IPS DF 6.9 (cell line): ENCODE measurements around the gene PPARD.

ENCODE experiments used
- DNase-seq: peaks from one replicate; pipeline ENCODE4 v3.0.0-alpha.2; 2013; ENCODE audit warnings: low read depth, low spot score
- H3K27ac ChIP-seq: one replicate; pipeline ENCODE4 v1.5.1; 2013; ENCODE audit warnings: low read length, control low read depth
- H3K27me3 ChIP-seq: 2 replicates; pipeline ENCODE4 v1.6.1; 2013; ENCODE audit warnings: mild to moderate bottlenecking, low read length; ENCODE audit not compliant: control insufficient read depth, insufficient read depth
- H3K36me3 ChIP-seq: 2 replicates; pipeline ENCODE4 v1.6.1; 2013; ENCODE audit warnings: low read length; ENCODE audit not compliant: control insufficient read depth, insufficient read depth
- H3K4me1 ChIP-seq: 2 replicates; pipeline ENCODE4 v1.6.1; 2013; ENCODE audit warnings: low read length; ENCODE audit not compliant: control insufficient read depth, insufficient read depth
- H3K4me3 ChIP-seq: 2 replicates; pipeline ENCODE4 v1.5.1; 2013; ENCODE audit warnings: mild to moderate bottlenecking, low read length
- H3K9me3 ChIP-seq: 2 replicates; pipeline ENCODE4 v1.6.1; 2013; ENCODE audit warnings: low read length, inconsistent platforms; ENCODE audit not compliant: control insufficient read depth, insufficient read depth
- WGBS: extraction: QIAGEN DNeasy Blood & Tissue Kit; methylation state at CpG from one replicate; pipeline ENCODE4 v1.1.7; 2013; ENCODE audit warnings: mixed read lengths, missing lambda C conversion rate; ENCODE audit not compliant: insufficient read length, insufficient coverage; 5-methylcytosine and 5-hydroxymethylcytosine counted together

The PPARD gene

GRCh38 chr6:35397806-35398418 is 55.6 kb downstream of the PPARD start:
- H3K4me3 ChIP-seq, result no peak overlapping the region
- WGBS, result no CpG with 5 or more reads among the region's 5 CpGs
- no peaks in the 10 kb centered on the region for H3K36me3 ChIP-seq
- no peaks in the 10 kb centered on the region for H3K27me3 ChIP-seq
- no peak overlapping the region for H3K27ac ChIP-seq
- no peaks in the 10 kb centered on the region for H3K9me3 ChIP-seq
- H3K4me1 ChIP-seq, result no peaks in the 10 kb centered on the region
- no peak for DNase-seq

- H3K9me3 ChIP-seq, result no peaks in the 10 kb centered on the region
- no CpG with 5 or more reads among the region's 8 CpGs for whole genome bisulfite sequencing
- H3K4me3 ChIP-seq, result no peak overlapping the region
- H3K36me3 ChIP-seq, result no peaks in the 10 kb centered on the region
- H3K4me1 ChIP-seq, result no peaks in the 10 kb centered on the region
- no peak overlapping the region for H3K27ac ChIP-seq
- no peak for DNase-seq
- H3K27me3 ChIP-seq, result no peaks in the 10 kb centered on the region
These were observed 56.2 kb downstream of the PPARD start for GRCh38 chr6:35398526-35398925.

GRCh38 chr6:35400111-35400510 is 57.8 kb downstream of the PPARD start:
- Histone ChIP-seq H3K36me3 (no peaks in the 10 kb centered on the region), H3K4me3 (no peak overlapping the region), H3K27me3 (no peaks in the 10 kb centered on the region), H3K9me3 (no peaks in the 10 kb centered on the region), H3K27ac (no peak overlapping the region), H3K4me1 (no peaks in the 10 kb centered on the region)
- WGBS, result no CpG with 5 or more reads among the region's 5 CpGs
- DNase-seq, result no peak

GRCh38 chr6:35400901-35401311 is 58.5 kb downstream of the PPARD start:
- no CpG with 5 or more reads among the region's 5 CpGs for WGBS
- no peaks in the 10 kb centered on the region for H3K9me3 ChIP-seq
- H3K36me3 ChIP-seq, result no peaks in the 10 kb centered on the region
- no peak for DNase-seq
- no peaks in the 10 kb centered on the region for H3K27me3 ChIP-seq
- no peaks in the 10 kb centered on the region for H3K4me1 ChIP-seq
- H3K27ac ChIP-seq, result no peak overlapping the region
- no peak overlapping the region for H3K4me3 ChIP-seq

GRCh38 chr6:35401514-35401913 is 59.2 kb downstream of the PPARD start:
- WGBS, result no CpG with 5 or more reads among the region's 5 CpGs
- no peaks in the 10 kb centered on the region for H3K4me1 ChIP-seq

GRCh38 chr6:35402136-35402855 is 59.9 kb downstream of the PPARD start:
- no CpG with 5 or more reads among the region's 8 CpGs for WGBS

More at GRCh38 chr6:35401514-35401913, 59.2 kb downstream of the PPARD start:
- H3K4me3 ChIP-seq, result no peak overlapping the region
- H3K27ac ChIP-seq, result no peak overlapping the region
- no peaks in the 10 kb centered on the region for H3K27me3 ChIP-seq
- no peak for DNase-seq
- H3K9me3 ChIP-seq, result no peaks in the 10 kb centered on the region
- H3K36me3 ChIP-seq, result no peaks in the 10 kb centered on the region

GRCh38 chr6:35402856-35403191 is 60.5 kb downstream of the PPARD start:
- no peaks in the 10 kb centered on the region for H3K27me3 ChIP-seq
- no peaks in the 10 kb centered on the region for H3K9me3 ChIP-seq
- H3K4me1 ChIP-seq, result no peaks in the 10 kb centered on the region
- no peak overlapping the region for H3K27ac ChIP-seq
- H3K4me3 ChIP-seq, result no peak overlapping the region
- WGBS, result no CpG with 5 or more reads among the region's 5 CpGs
- DNase-seq, result no peak
- H3K36me3 ChIP-seq, result no peaks in the 10 kb centered on the region

More at GRCh38 chr6:35402136-35402855, 59.9 kb downstream of the PPARD start:
- no peaks in the 10 kb centered on the region for H3K4me1 ChIP-seq
- no peaks in the 10 kb centered on the region for H3K9me3 ChIP-seq
- no peak overlapping the region for H3K27ac ChIP-seq
- H3K27me3 ChIP-seq, result no peaks in the 10 kb centered on the region
- no peaks in the 10 kb centered on the region for H3K36me3 ChIP-seq
- no peak for DNase-seq
- no peak overlapping the region for H3K4me3 ChIP-seq

GRCh38 chr6:35403544-35404442 is 61.4 kb downstream of the PPARD start:
- no CpG with 5 or more reads among the region's 8 CpGs for WGBS
- no peak overlapping the region for H3K27ac ChIP-seq
- H3K4me3 ChIP-seq, result no peak overlapping the region
- no peaks in the 10 kb centered on the region for H3K36me3 ChIP-seq
- H3K4me1 ChIP-seq, result no peaks in the 10 kb centered on the region
- DNase-seq, result no peak
- no peaks in the 10 kb centered on the region for H3K27me3 ChIP-seq
- no peaks in the 10 kb centered on the region for H3K9me3 ChIP-seq

- no peak overlapping the region for H3K4me3 ChIP-seq
- H3K36me3 ChIP-seq, result peaks cover 2% of the 10 kb centered on the region; the same call in 1 of the 2 replicates
- H3K4me1 ChIP-seq, result no peaks in the 10 kb centered on the region
- no peaks in the 10 kb centered on the region for H3K9me3 ChIP-seq
- WGBS, result no CpG with 5 or more reads among the region's 20 CpGs
- H3K27me3 ChIP-seq, result no peaks in the 10 kb centered on the region
- H3K27ac ChIP-seq, result no peak overlapping the region
- DNase-seq, result no peak
These were observed 64.5 kb downstream of the PPARD start for GRCh38 chr6:35406711-35407485.

- no peak overlapping the region for H3K4me3 ChIP-seq
- no peaks in the 10 kb centered on the region for H3K4me1 ChIP-seq
- H3K27ac ChIP-seq, result no peak overlapping the region
- DNase-seq, result no peak
- WGBS, result no CpG with 5 or more reads among the region's 5 CpGs
- no peaks in the 10 kb centered on the region for H3K9me3 ChIP-seq
- no peaks in the 10 kb centered on the region for H3K27me3 ChIP-seq
- peaks cover 5% of the 10 kb centered on the region; the same call in 1 of the 2 replicates for H3K36me3 ChIP-seq
These were observed 66.9 kb downstream of the PPARD start for GRCh38 chr6:35409245-35409644.
